ENCODE results near the gene ZNF783. TPM values are rescaled to one million over a fixed set of nuclear protein-coding genes. Genes with fewer than 3 reads are reported as not detected.

Gene ZNF783
- total and polyA plus RNA-seq, 9 of the 15 experiments (the other 6 are each of a cell fraction or from before 2014, with no cell fraction given) = 0.66 to 11.2 (median 5.4) TPM

- TF ChIP-seq MYC (IDR thresholded peaks at IDR 0.05; ENCODE audit: low read depth, low read length) (no peak), MYC (CRISPR knock-in tag; IDR thresholded peaks at IDR 0.05; ENCODE audit: borderline replicate concordance, low read depth) (no peak; the same call in 1 of the 2 replicates), HDGF (IDR thresholded peaks at IDR 0.05) (no peak), NR2F6 (CRISPR knock-in tag; IDR thresholded peaks at IDR 0.05) (0 out of 2 replicates have a peak, but pooled peaks have one; percentile 53), CTCF (IDR thresholded peaks at IDR 0.05 in 2 of 3, conservative IDR thresholded peaks at IDR 0.05 in 1 of 3; ENCODE audit: insufficient read depth in 2 of 3, low read depth in 1 of 3, low read length in 3 of 3) (peak; percentile 84 to 94 (median 88); a peak in 5 of 6 replicates), GABPB1 (CRISPR knock-in tag; IDR thresholded peaks at IDR 0.05) (0 out of 2 replicates have a peak, but pooled peaks have one; percentile 17), ZNF586 (CRISPR knock-in tag; conservative IDR thresholded peaks at IDR 0.05) (no peak), DIDO1 (tag; IDR thresholded peaks at IDR 0.05; ENCODE audit: low read depth) (no peak)
- TF ChIP-seq, protein P1, sequence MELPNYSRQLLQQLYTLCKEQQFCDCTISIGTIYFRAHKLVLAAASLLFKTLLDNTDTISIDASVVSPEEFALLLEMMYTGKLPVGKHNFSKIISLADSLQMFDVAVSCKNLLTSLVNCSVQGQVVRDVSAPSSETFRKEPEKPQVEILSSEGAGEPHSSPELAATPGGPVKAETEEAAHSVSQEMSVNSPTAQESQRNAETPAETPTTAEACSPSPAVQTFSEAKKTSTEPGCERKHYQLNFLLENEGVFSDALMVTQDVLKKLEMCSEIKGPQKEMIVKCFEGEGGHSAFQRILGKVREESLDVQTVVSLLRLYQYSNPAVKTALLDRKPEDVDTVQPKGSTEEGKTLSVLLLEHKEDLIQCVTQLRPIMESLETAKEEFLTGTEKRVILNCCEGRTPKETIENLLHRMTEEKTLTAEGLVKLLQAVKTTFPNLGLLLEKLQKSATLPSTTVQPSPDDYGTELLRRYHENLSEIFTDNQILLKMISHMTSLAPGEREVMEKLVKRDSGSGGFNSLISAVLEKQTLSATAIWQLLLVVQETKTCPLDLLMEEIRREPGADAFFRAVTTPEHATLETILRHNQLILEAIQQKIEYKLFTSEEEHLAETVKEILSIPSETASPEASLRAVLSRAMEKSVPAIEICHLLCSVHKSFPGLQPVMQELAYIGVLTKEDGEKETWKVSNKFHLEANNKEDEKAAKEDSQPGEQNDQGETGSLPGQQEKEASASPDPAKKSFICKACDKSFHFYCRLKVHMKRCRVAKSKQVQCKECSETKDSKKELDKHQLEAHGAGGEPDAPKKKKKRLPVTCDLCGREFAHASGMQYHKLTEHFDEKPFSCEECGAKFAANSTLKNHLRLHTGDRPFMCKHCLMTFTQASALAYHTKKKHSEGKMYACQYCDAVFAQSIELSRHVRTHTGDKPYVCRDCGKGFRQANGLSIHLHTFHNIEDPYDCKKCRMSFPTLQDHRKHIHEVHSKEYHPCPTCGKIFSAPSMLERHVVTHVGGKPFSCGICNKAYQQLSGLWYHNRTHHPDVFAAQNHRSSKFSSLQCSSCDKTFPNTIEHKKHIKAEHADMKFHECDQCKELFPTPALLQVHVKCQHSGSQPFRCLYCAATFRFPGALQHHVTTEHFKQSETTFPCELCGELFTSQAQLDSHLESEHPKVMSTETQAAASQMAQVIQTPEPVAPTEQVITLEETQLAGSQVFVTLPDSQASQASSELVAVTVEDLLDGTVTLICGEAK (IDR thresholded peaks at IDR 0.05) = peak; percentile 63; the same call in 1 of the 2 replicates
- TF ChIP-seq, protein P1 (CRISPR knock-in tag; IDR thresholded peaks at IDR 0.05) = no peak
- TF ChIP-seq, protein P2, sequence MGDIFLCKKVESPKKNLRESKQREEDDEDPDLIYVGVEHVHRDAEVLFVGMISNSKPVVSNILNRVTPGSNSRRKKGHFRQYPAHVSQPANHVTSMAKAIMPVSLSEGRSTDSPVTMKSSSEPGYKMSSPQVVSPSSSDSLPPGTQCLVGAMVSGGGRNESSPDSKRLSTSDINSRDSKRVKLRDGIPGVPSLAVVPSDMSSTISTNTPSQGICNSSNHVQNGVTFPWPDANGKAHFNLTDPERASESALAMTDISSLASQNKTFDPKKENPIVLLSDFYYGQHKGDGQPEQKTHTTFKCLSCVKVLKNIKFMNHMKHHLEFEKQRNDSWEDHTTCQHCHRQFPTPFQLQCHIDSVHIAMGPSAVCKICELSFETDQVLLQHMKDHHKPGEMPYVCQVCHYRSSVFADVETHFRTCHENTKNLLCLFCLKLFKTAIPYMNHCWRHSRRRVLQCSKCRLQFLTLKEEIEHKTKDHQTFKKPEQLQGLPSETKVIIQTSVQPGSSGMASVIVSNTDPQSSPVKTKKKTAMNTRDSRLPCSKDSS (IDR thresholded peaks at IDR 0.05; ENCODE audit: low read depth, partially characterized antibody) = no peak
- TF ChIP-seq, protein P3, sequence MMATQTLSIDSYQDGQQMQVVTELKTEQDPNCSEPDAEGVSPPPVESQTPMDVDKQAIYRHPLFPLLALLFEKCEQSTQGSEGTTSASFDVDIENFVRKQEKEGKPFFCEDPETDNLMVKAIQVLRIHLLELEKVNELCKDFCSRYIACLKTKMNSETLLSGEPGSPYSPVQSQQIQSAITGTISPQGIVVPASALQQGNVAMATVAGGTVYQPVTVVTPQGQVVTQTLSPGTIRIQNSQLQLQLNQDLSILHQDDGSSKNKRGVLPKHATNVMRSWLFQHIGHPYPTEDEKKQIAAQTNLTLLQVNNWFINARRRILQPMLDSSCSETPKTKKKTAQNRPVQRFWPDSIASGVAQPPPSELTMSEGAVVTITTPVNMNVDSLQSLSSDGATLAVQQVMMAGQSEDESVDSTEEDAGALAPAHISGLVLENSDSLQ (IDR thresholded peaks at IDR 0.05) = no peak
Observed at GRCh38 chr7:149310113-149310836, 48.3 kb downstream of the ZNF783 start (continued).
